LNCaP clone FGC (cell line): ENCODE results near the gene TSPAN31.

Experiments used
- DNase-seq: peaks from one replicate; pipeline ENCODE4 v3.0.0-alpha.2; 2011; ENCODE audit warnings: low read depth
- H3K4me3 ChIP-seq: 2 replicates; pipeline ENCODE4 v1.5.1; 2011; ENCODE audit warnings: mild to moderate bottlenecking, low read depth, low read length, control low read depth
- CTCF ChIP-seq: IDR thresholded peaks from 2 replicates; pipeline ENCODE4 v1.5.1; 2012; ENCODE audit warnings: mild to moderate bottlenecking; ENCODE audit not compliant: control insufficient read depth, insufficient read depth; ENCODE audit errors: extremely low read depth

TSPAN31 gene

GRCh38 chr12:57797933-57798332 is 53.1 kb downstream of the TSPAN31 start:
- no peak for DNase-seq
- no peak for TF ChIP-seq CTCF
- no peak overlapping the region for H3K4me3 ChIP-seq
